GM18867 (cell line): ENCODE data around the gene NBPF8.
"Not testable (repeated sequence)": the region's sequence is repeated elsewhere in the genome, so short reads cannot be mapped to it uniquely, and the experiment has no call there.

Experiments used
- ATAC-seq: cut with Tn5 transposase; IDR thresholded peaks from one replicate; pipeline ENCODE4 v1.9.1; 2021; ENCODE audit warnings: mild to moderate bottlenecking, moderate library complexity; ENCODE audit not compliant: unreplicated experiment

The NBPF8 gene, protein sequence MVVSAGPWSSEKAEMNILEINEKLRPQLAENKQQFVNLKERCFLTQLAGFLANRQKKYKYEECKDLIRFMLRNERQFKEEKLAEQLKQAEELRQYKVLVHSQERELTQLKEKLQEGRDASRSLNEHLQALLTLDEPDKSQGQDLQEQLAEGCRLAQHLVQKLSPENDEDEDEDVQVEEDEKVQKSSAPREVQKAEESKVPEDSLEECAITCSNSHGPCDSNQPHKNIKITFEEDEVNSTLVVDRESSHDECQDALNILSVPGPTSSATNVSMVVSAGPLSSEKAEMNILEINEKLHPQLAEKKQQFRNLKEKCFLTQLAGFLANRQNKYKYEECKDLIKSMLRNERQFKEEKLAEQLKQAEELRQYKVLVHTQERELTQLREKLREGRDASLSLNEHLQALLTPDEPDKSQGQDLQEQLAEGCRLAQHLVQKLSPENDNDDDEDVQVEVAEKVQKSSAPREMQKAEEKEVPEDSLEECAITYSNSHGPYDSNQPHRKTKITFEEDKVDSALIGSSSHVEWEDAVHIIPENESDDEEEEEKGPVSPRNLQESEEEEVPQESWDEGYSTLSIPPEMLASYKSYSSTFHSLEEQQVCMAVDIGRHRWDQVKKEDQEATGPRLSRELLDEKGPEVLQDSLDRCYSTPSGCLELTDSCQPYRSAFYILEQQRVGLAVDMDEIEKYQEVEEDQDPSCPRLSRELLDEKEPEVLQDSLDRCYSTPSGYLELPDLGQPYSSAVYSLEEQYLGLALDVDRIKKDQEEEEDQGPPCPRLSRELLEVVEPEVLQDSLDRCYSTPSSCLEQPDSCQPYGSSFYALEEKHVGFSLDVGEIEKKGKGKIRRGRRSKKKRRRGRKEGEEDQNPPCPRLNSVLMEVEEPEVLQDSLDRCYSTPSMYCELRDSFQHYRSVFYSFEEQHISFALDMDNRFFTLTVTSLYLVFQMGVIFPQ

DNA sequence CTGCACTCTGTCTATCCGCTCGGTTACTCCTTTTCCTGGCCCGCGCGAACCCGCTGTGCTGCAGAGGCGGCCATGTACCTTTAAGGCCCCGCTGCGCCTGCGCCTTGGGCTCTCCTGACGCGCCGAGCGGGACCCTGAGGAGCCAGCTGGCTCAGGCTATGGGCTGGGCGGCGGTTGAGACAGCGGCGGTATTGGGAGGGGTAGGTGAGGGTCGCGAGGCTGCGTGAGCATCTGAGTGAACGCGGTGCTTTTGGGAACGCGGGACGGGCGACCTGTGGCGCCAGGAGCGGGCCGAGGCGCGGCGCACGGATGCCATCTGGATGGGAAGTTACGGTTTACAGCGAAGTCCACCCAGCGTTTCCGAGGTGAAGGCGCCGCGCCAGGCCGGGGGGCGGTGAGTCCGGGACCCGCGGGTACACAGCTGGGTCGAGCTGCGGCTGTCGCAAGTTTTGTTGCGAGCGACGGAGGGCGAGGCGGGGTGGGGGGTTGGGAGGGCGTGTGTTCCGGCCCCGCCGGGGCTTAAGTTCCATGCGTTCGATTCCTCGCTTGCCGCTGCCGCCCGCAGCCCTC is at the start of gene NBPF8:
TSS of gene NBPF8 (plus strand) at position 125 of the 570 bp plus-strand sequence. CDS start 21,488 bp downstream, outside the sequence.
- peak; percentile 100 for ATAC-seq

DNA sequence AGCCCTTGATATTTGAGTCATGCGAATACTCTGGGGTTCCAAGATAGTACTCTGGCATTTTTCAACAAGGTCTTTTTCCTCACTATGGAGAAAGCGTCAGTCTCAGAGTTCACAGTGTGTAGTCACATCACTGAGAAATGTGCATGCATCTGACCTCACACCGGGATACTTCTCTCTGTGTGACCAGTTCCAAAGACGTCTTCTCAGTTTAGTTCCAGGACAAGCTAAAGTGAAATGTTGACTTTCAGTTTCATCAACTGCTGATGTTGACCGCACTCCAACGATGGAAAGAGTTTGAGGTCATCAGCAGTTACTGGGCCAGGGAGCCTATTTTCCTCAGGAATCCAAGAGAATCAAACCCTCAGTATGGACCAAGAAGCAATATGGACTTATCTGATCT is 47.1 kb upstream of the NBPF8 start:
- not testable (repeated sequence) for ATAC-seq

DNA sequence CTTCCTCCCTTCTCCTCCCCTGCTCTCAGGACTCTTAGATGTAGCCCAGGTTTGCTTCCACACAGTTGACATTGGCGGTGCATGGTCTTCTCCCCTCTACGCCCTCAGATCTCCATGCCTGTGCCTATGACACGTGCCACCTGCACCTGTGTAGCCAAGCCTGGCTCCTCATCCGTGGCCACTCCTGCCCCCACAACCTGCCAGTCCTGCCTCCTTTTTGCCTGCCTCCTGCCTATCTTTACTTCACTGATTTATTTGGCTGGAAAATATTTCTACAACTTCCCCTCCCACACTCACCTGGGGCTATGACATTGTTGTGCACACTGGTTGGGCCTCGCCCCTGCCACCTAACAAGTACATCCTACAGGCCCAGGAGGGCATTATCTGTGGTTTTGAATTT is 28.2 kb upstream of the NBPF8 start:
- ATAC-seq = not testable (repeated sequence)

DNA sequence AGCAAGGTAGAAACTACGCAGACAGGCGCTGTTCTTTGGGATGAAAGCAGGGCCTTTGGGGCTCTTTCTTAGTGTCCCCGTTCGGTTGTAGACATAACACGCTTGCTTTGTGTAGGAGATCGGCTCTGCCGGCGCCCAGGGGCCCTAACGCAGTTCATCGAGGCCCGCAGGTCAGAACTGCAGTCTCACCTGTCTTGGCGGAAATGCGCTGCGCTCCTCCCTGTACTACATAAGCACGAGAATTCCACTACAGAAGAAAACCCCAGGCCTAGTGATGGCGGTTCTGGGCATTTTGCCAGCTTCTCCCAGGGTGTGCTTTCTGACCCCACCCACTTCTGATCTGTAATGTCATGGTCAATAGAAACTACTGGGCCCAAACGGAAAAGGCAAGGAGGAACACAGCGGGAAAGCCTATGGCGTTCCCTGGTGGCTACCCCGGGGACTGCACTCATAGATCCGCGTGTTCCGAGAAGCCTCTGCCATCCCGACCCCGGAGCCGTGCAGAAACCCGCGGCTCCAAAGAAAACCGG is 26.2 kb upstream of the NBPF8 start:
- ATAC-seq = not testable (repeated sequence)

DNA sequence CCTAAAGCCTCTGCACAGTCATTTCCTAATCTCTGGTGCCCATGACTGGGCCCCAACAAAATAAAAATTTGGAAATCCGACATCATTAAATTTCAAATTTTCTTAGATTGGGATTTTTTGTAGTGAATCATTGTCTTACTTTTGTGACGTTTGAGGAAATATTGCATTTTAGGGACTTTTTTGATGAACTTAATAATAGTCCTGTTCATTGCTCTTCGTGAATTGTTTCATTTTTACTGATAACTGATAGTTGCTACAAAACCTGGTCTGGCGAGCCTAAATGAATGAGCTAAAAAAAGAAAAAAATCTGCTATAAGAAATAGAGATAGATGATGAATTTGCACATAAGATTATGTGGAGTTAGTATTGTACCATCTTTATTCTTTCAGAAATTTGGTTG is 23.5 kb upstream of the NBPF8 start:
- not testable (repeated sequence) for ATAC-seq

DNA sequence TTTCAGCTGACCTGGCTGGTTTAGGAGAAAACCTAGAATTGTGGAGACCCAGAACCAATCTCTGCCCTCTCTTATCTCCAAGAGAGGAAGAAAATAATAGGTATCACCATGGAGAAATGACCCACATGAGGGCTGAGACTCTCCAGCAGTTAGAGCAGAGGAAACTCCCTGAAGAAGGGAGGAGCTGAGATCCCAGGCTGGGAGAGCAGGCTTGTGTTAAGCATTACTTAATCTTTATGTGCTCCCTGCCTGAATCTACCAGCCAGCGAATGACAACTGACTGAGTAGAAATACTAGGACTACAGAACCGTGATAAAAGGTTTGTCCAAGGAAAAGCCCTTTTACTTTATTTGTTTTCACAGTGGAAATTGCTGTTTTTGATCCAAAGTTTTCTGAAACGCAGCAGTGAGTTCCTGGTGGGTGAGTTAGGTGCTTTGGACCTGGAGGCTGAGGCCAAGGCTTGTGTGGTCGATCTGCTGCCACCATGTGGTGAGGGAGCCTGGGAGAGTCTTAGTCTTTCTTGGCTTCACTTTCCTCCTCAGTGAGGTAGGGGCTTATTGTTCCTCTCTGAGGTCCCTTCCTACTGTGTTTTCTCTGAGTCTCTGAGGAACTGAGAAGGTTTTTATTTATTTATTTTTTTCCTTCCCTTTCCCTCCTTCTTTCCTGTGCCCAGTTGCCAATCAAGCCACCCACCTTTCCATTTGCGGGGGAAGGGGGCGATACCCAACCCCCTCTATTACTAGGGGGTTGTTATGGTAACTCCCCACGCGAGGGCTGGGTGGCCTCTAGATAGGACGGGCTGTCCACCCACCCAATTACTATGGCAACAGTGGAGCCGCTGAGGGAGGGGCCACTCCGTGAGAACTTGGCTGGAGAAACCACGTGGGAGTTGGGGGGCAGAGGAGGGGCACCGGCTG is 21.3 kb upstream of the NBPF8 start:
- not testable (repeated sequence) for ATAC-seq

DNA sequence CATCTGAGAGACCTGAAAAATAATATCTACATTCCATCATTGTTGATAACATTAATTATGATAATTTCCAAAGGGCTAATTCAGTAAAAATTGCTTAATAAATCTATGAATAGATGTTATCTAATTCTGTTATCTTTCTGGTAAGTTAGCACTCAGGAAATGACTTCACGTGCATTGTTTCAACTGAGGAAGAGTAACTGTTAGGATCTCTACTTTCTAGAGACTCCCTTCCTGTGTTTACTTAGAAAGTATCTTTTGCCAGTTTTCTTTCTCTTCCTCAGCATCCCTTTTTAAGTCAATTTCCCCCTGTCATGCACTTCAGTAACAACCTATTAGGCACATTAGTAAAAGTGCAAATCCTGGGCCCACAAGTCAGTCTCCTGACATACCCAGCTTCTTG is 9.5 kb upstream of the NBPF8 start:
- ATAC-seq = not testable (repeated sequence)

DNA sequence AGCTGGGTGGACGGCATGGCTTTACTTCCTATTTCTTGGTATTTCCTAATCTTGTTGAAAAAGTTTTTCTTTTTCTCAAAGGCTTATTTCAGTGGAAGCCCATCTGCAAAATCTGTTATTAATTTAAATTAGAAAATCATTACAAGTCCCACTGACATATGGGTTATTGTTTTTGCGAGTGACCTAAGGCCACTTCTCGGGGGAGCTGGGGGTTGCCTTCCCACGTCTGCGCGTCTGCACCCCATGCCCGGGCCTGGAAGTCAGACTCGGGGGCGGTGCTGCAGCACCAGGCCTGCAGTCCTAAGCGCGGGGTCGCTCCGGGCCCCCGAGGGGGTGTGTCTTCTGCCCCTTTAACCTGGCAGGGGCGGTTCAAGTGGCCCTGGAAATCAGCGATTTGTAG is 384 bp upstream of the NBPF8 start:
- ATAC-seq = peak; percentile 17

DNA sequence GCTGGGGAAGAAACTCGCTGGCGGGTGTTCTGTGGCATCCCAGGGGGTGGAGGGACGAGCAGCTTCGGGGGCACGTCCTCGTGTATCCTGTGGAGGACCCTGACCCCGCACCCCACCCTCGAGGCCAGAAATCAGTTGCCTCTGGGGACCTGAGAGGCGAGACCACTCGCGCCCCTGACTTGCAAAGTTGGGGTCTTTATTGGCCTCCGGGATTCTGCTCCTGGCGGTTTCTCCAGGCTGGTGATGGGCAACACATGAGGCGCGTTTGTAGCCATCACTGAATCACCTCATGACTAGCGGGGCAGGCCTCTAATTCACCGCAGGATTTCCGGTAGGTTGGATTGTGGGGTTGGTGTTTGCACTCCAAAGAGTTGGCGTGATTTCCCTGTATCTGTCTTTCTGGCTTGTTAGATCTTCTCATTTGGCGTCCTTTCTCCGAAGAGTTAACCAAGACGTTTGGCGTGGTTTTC is 692 bp downstream of the NBPF8 start:
- ATAC-seq = peak; percentile 23

DNA sequence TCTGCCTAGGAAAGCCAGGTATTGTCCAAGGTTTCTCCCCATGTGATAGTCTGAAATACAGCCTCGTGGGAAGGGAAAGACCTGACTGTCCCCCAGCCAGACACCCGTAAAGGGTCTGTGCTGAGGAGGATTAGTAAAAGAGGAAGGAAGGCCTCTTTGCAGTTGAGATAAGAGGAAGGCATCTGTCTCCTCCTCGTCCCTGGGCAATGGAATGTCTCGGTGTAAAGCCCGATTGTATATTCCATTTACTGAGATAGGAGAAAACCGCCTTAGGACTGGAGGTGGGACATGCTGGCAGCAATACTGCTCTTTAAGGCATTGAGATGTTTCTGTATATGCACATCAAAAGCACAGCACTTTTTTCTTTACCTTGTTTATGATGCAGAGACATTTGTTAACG is 10.2 kb downstream of the NBPF8 start:
- not testable (repeated sequence) for ATAC-seq

DNA sequence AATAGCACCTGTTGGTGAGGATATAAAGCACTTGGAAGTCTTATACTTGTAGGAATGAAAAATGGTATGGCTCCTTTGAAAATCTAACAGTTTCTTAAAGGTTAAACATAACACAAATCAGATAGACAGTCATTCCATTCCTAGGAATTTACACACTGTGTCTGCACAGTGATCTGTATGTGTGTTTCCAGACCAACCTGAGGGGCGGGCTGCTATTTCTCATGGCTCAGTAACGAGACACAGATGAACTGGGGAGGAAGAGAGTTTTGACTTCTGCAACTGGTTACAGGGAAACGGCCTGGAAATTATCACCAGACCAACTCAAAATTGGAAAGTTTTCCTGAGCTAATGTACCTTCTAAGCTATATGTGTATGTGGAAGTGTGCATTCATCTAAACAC is 16.8 kb downstream of the NBPF8 start:
- ATAC-seq = not testable (repeated sequence)

DNA sequence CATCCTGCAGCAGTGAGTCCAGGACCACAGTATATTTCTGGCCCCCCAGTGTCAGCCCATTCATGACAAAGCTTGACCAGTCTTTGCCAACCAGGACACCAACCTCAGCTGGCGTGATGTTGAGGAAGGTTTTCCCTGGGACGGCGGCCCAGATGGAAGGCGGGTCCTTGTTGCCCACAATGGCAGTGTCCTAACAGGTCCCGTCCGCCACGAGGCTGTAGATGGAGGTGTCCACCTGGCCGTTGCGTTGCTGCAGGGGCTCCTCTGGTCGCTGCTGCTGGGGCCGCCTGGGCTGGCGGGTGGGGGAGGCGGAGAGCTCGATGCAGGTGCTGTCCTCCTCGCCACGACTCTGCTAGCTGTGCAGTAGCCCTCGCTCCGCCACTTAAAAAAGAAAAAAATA is 19.0 kb downstream of the NBPF8 start:
- not testable (repeated sequence) for ATAC-seq

DNA sequence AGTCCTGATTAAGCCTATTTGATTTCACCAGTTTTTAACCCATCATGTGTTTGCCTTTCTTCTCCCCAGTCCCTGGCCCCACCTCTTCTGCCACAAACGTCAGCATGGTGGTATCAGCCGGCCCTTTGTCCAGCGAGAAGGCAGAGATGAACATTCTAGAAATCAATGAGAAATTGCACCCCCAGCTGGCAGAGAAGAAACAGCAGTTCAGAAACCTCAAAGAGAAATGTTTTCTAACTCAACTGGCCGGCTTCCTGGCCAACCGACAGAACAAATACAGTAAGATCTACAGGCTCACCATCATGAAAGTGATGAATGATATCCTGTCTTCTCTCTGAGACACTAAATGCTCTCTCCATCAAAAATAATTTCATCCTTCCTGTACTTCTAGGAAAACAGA is 34.3 kb downstream of the NBPF8 start:
- ATAC-seq = not testable (repeated sequence)
